GM23338 (cell line): ENCODE measurements around the gene ERCC6. TPM values are rescaled to one million over a fixed set of nuclear protein-coding genes. Genes with fewer than 3 reads are reported as not detected.

Experiments used
- ATAC-seq: fragments of 200-7000 bp; cut with Tn5 transposase; 3 replicates; pipeline ENCODE4 v1.9.1; 2020
- DNase-seq: peaks from one replicate; pipeline ENCODE4 v3.0.0-alpha.2; 2015; ENCODE audit warnings: low spot score
- H2AFZ ChIP-seq: fragments of 200-600 bp; sonication (generic); 2 replicates; pipeline ENCODE4 v1.8.0; 2016; ENCODE audit warnings: antibody characterized with exemption, mild to moderate bottlenecking, moderate library complexity
- H3F3A ChIP-seq: fragments of 200-600 bp; sonication (generic); replicated peaks from 2 replicates; pipeline ENCODE4 v1.8.0; 2017; ENCODE audit warnings: antibody characterized with exemption, mixed run types, low read depth
- H3K27ac ChIP-seq: fragments of 200-600 bp; sonication (generic); 2 replicates; pipeline ENCODE4 v1.6.1; 2016; ENCODE audit warnings: low read depth
- H3K27me3 ChIP-seq: fragments of 200-600 bp; sonication (generic); 2 replicates; pipeline ENCODE4 v1.8.0; 2016; ENCODE audit warnings: mild to moderate bottlenecking, mixed run types, moderate library complexity; ENCODE audit not compliant: insufficient read depth
- H3K36me3 ChIP-seq: fragments of 200-600 bp; sonication (generic); 2 replicates; pipeline ENCODE4 v1.8.0; 2016; ENCODE audit warnings: mild to moderate bottlenecking; ENCODE audit not compliant: insufficient read depth
- H3K4me1 ChIP-seq: fragments of 200-600 bp; sonication (generic); 2 replicates; pipeline ENCODE4 v1.8.0; 2016; ENCODE audit warnings: mild to moderate bottlenecking, moderate library complexity; ENCODE audit not compliant: insufficient read depth
- H3K4me2 ChIP-seq: fragments of 200-600 bp; sonication (generic); 2 replicates; pipeline ENCODE4 v1.7.1; 2017; ENCODE audit warnings: mixed run types
- H3K4me3 ChIP-seq: fragments of 200-600 bp; sonication (generic); 2 replicates; pipeline ENCODE4 v1.6.1; 2016; ENCODE audit warnings: mixed run types
- H3K79me2 ChIP-seq: fragments of 200-600 bp; sonication (generic); replicated peaks from 2 replicates; pipeline ENCODE4 v1.8.0; 2017; ENCODE audit warnings: mild to moderate bottlenecking; ENCODE audit not compliant: insufficient read depth
- H3K9me2 ChIP-seq: fragments of 200-600 bp; sonication (generic); 2 replicates; pipeline ENCODE4 v1.8.0; 2017; ENCODE audit not compliant: insufficient read depth
- H4K20me1 ChIP-seq: fragments of 200-600 bp; sonication (generic); replicated peaks from 2 replicates; pipeline ENCODE4 v1.8.0; 2017; ENCODE audit warnings: mild to moderate bottlenecking; ENCODE audit not compliant: insufficient read depth
- H3K27ac Mint-ChIP-seq: 2 replicates; pipeline ENCODE4 v1.8.0; 2020; ENCODE audit warnings: inconsistent platforms, mild to moderate bottlenecking, moderate library complexity, mixed read lengths
- H3K27me3 Mint-ChIP-seq: 3 replicates; pipeline ENCODE4 v1.8.0; 2022; ENCODE audit warnings: low read depth, mild to moderate bottlenecking, moderate library complexity, mixed read lengths, inconsistent platforms; ENCODE audit not compliant: insufficient read depth, poor library complexity
- H3K36me3 Mint-ChIP-seq: 3 replicates; pipeline ENCODE4 v1.8.0; 2021; ENCODE audit warnings: low read depth, mild to moderate bottlenecking, inconsistent platforms, moderate library complexity, mixed read lengths
- H3K4me1 Mint-ChIP-seq: 3 replicates; pipeline ENCODE4 v1.8.0; 2020; ENCODE audit warnings: mild to moderate bottlenecking, inconsistent platforms, mixed read lengths
- H3K4me3 Mint-ChIP-seq: 3 replicates; pipeline ENCODE4 v1.8.0; 2021; ENCODE audit warnings: moderate library complexity, mild to moderate bottlenecking, inconsistent platforms, mixed read lengths
- H3K9me3 Mint-ChIP-seq: 3 replicates; pipeline ENCODE4 v1.8.0; 2020; ENCODE audit warnings: moderate library complexity, mild to moderate bottlenecking, inconsistent platforms, mixed read lengths
- CREB1 ChIP-seq: fragments of 250-450 bp; sonication (Bioruptor Pico); IDR thresholded peaks from 2 replicates; pipeline ENCODE4 v1.5.0; 2020; ENCODE audit warnings: low read depth, mild to moderate bottlenecking, moderate library complexity
- JUNB ChIP-seq: IDR thresholded peaks from one replicate; pipeline ENCODE4 v1.6.1; 2016; ENCODE audit warnings: antibody characterized with exemption; ENCODE audit not compliant: unreplicated experiment
- NANOG ChIP-seq: IDR thresholded peaks from 2 replicates; pipeline ENCODE4 v1.6.1; 2016; ENCODE audit warnings: antibody characterized with exemption, borderline replicate concordance
- POLR2AphosphoS5 ChIP-seq: IDR thresholded peaks from 2 replicates; pipeline ENCODE4 v1.6.1; 2016; ENCODE audit warnings: antibody characterized with exemption, low read depth
- STAT1 ChIP-seq: IDR thresholded peaks from one replicate; pipeline ENCODE4 v1.6.1; 2016; ENCODE audit warnings: antibody characterized with exemption; ENCODE audit not compliant: unreplicated experiment
- ZNF114 ChIP-seq: fragments of 250-450 bp; sonication (Bioruptor Pico); IDR thresholded peaks from 2 replicates; pipeline ENCODE4 v1.5.0; 2020; ENCODE audit warnings: mild to moderate bottlenecking, moderate library complexity
- polyA plus RNA-seq: library from polyadenylated mRNA; unstranded; fragments of >200 nt; fragmentation: Nextera tagmentation; extraction: Ambion mirVana; gene quantifications from 2 replicates; pipeline ENCODE4 v1.2.1, GENCODE V29; 2016
- total RNA-seq: library from RNA; depleted of rRNA; stranded (reverse); fragments of >200 nt; shearing (Covaris generic); gene quantifications from 2 replicates; pipeline ENCODE4 v1.2.3, GENCODE V29; 2014
- TF ChIP-seq, protein P1 (sequence below): IDR thresholded peaks from 2 replicates; pipeline ENCODE4 v1.6.1; 2016; ENCODE audit warnings: antibody characterized with exemption
- TF ChIP-seq, protein P2 (sequence below): fragments of 250-450 bp; sonication (Bioruptor Pico); IDR thresholded peaks from 2 replicates; pipeline ENCODE4 v1.5.0; 2020; ENCODE audit warnings: mild to moderate bottlenecking, moderate library complexity
- TF ChIP-seq, protein P3 (sequence below), 2 experiments: fragments of 200-600 bp in 1 of 2; sonication (generic) in 1 of 2; conservative IDR thresholded peaks; 2 replicates each; pipeline versions ENCODE4 v1.5.1 to v1.6.1; 2016 to 2017; ENCODE audit warnings: antibody characterized with exemption in 2 of 2, low read depth in 2 of 2, mild to moderate bottlenecking in 2 of 2, moderate library complexity in 1 of 2

ERCC6 gene
- total and polyA plus RNA-seq, 2 experiments from 2014 or later = 2.5 to 13.8 TPM

DNA sequence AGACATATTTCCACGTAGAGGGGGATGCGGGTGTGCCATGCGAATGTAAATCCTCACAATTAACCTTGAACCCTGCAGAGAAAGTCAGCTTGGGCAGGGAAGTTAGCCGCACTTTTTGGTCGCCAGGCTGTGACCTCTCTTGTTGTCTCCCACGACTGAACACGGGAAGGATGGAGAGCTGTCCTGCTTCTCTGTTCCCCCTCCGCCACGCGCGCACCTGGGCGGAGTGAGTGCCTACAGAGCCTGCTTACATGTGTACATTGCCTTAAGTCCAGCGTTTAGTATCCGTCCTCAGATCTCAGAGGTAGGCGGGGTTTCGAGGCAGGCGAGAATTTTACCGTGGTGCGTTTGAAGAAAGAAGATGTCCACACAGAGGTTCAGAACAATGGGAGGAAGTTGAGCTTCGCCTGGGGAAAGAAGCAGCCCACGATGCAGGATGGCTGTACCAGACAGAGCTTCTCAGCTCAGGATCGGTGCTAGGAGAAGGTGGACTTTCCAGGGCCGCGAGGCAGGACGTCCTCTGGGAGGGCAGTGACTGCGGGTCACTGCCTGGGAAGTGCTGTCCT, 482 bp upstream of the ERCC6 start:
- Histone ChIP-seq H3K4me2 (peak overlapping the region; percentile 85), H3K27ac (no peak overlapping the region), H3F3A (no peaks in the 10 kb centered on the region), H3K36me3 (no peaks in the 10 kb centered on the region), H2AFZ (peak overlapping the region; percentile 97), H3K79me2 (peaks cover 16% of the 10 kb centered on the region; the same call in 1 of the 2 replicates), H3K4me3 (peak overlapping the region; percentile 66), H4K20me1 (no peaks in the 10 kb centered on the region; the same call in 1 of the 2 replicates), H3K27me3 (peaks cover 25% of the 10 kb centered on the region), H3K4me1 (peaks cover 16% of the 10 kb centered on the region), H3K9me2 (peaks cover 10% of the 10 kb centered on the region)
- DNase-seq = peak; percentile 41
- H3K4me1 Mint-ChIP-seq = peaks cover 29% of the 10 kb centered on the region
- peaks cover 18% of the 10 kb centered on the region for H3K27me3 Mint-ChIP-seq
- H3K36me3 Mint-ChIP-seq = peaks cover 7% of the 10 kb centered on the region; the same call in 2 of the 3 replicates
- peak overlapping the region; percentile 81 for H3K4me3 Mint-ChIP-seq
- H3K27ac Mint-ChIP-seq = peak overlapping the region; percentile 66; the same call in 1 of the 2 replicates
- no peak for TF ChIP-seq POLR2AphosphoS5
- TF ChIP-seq ZNF114 (CRISPR knock-in tag) = no peak
- TF ChIP-seq, protein P1, sequence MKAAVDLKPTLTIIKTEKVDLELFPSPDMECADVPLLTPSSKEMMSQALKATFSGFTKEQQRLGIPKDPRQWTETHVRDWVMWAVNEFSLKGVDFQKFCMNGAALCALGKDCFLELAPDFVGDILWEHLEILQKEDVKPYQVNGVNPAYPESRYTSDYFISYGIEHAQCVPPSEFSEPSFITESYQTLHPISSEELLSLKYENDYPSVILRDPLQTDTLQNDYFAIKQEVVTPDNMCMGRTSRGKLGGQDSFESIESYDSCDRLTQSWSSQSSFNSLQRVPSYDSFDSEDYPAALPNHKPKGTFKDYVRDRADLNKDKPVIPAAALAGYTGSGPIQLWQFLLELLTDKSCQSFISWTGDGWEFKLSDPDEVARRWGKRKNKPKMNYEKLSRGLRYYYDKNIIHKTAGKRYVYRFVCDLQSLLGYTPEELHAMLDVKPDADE = 0 out of 2 replicates have a peak, but pooled peaks have one; percentile 1
- ATAC-seq = peak; percentile 13
- H3K9me3 Mint-ChIP-seq = peaks cover 14% of the 10 kb centered on the region

DNA sequence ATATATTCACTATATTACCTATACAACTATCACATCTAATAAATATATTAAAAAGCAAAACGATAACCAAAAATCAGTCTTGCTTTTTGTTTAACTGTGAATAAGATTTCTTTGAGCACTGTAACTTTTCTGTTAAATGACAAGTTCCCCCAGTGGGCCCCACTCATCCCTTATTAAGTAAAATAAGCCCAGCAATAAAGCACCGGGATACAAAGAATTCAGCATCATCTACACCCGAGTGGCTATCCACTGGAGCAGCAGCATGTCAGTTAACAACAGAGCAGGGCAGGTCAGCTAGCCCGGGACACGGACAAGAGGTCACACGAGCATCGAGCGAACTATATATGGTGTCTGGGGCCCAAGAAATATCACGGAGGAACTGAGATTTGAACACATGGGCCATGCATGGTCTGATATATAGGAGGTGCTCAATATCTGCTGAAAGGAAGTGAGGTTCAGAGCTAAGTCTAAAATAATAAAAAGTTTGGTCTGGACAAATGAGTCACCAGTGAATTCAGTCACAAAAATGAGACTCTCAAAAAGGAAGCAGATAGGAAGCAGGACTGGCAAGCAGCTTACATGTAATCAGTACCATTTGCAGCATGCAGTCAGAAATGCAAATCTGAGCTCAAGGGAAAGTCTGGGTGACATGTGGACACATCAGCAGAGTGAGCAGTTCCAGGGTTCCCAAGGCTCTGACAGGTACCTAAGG, 4.1 kb downstream of the ERCC6 start:
- H3K4me1 Mint-ChIP-seq = peaks cover 13% of the 10 kb centered on the region; the same call in 2 of the 3 replicates
- Histone ChIP-seq H3K4me3 (no peak overlapping the region), H3K4me2 (no peak overlapping the region), H2AFZ (no peak overlapping the region), H3K9me2 (no peaks in the 10 kb centered on the region), H3K4me1 (peaks cover 4% of the 10 kb centered on the region; the same call in 1 of the 2 replicates), H3F3A (no peaks in the 10 kb centered on the region), H4K20me1 (no peaks in the 10 kb centered on the region; the same call in none of the 2 replicates), H3K27ac (no peak overlapping the region), H3K27me3 (peaks cover 6% of the 10 kb centered on the region; the same call in 1 of the 2 replicates), H3K36me3 (no peaks in the 10 kb centered on the region), H3K79me2 (peaks cover 16% of the 10 kb centered on the region; the same call in 1 of the 2 replicates)
- ATAC-seq (no peak), DNase-seq (no peak)
- H3K9me3 Mint-ChIP-seq = no peaks in the 10 kb centered on the region; the same call in 2 of the 3 replicates
- H3K36me3 Mint-ChIP-seq = no peaks in the 10 kb centered on the region
- no peak overlapping the region for H3K4me3 Mint-ChIP-seq
- H3K27ac Mint-ChIP-seq = no peak overlapping the region
- peaks cover 9% of the 10 kb centered on the region for H3K27me3 Mint-ChIP-seq
- no peak for TF ChIP-seq ZNF114 (CRISPR knock-in tag)
- no peak for TF ChIP-seq POLR2AphosphoS5
- TF ChIP-seq CREB1 = no peak
- TF ChIP-seq, protein P2, sequence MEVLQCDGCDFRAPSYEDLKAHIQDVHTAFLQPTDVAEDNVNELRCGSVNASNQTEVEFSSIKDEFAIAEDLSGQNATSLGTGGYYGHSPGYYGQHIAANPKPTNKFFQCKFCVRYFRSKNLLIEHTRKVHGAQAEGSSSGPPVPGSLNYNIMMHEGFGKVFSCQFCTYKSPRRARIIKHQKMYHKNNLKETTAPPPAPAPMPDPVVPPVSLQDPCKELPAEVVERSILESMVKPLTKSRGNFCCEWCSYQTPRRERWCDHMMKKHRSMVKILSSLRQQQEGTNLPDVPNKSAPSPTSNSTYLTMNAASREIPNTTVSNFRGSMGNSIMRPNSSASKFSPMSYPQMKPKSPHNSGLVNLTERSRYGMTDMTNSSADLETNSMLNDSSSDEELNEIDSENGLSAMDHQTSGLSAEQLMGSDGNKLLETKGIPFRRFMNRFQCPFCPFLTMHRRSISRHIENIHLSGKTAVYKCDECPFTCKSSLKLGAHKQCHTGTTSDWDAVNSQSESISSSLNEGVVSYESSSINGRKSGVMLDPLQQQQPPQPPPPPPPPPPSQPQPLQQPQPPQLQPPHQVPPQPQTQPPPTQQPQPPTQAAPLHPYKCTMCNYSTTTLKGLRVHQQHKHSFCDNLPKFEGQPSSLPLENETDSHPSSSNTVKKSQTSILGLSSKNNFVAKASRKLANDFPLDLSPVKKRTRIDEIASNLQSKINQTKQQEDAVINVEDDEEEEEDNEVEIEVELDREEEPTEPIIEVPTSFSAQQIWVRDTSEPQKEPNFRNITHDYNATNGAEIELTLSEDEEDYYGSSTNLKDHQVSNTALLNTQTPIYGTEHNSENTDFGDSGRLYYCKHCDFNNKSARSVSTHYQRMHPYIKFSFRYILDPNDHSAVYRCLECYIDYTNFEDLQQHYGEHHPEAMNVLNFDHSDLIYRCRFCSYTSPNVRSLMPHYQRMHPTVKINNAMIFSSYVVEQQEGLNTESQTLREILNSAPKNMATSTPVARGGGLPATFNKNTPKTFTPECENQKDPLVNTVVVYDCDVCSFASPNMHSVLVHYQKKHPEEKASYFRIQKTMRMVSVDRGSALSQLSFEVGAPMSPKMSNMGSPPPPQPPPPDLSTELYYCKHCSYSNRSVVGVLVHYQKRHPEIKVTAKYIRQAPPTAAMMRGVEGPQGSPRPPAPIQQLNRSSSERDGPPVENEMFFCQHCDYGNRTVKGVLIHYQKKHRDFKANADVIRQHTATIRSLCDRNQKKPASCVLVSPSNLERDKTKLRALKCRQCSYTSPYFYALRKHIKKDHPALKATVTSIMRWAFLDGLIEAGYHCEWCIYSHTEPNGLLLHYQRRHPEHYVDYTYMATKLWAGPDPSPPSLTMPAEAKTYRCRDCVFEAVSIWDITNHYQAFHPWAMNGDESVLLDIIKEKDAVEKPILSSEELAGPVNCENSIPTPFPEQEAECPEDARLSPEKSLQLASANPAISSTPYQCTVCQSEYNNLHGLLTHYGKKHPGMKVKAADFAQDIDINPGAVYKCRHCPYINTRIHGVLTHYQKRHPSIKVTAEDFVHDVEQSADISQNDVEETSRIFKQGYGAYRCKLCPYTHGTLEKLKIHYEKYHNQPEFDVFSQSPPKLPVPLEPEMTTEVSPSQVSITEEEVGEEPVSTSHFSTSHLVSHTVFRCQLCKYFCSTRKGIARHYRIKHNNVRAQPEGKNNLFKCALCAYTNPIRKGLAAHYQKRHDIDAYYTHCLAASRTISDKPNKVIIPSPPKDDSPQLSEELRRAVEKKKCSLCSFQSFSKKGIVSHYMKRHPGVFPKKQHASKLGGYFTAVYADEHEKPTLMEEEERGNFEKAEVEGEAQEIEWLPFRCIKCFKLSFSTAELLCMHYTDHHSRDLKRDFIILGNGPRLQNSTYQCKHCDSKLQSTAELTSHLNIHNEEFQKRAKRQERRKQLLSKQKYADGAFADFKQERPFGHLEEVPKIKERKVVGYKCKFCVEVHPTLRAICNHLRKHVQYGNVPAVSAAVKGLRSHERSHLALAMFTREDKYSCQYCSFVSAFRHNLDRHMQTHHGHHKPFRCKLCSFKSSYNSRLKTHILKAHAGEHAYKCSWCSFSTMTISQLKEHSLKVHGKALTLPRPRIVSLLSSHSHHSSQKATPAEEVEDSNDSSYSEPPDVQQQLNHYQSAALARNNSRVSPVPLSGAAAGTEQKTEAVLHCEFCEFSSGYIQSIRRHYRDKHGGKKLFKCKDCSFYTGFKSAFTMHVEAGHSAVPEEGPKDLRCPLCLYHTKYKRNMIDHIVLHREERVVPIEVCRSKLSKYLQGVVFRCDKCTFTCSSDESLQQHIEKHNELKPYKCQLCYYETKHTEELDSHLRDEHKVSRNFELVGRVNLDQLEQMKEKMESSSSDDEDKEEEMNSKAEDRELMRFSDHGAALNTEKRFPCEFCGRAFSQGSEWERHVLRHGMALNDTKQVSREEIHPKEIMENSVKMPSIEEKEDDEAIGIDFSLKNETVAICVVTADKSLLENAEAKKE = no peak
- TF ChIP-seq NANOG = no peak
- TF ChIP-seq JUNB = no peak
- TF ChIP-seq, protein P3, sequence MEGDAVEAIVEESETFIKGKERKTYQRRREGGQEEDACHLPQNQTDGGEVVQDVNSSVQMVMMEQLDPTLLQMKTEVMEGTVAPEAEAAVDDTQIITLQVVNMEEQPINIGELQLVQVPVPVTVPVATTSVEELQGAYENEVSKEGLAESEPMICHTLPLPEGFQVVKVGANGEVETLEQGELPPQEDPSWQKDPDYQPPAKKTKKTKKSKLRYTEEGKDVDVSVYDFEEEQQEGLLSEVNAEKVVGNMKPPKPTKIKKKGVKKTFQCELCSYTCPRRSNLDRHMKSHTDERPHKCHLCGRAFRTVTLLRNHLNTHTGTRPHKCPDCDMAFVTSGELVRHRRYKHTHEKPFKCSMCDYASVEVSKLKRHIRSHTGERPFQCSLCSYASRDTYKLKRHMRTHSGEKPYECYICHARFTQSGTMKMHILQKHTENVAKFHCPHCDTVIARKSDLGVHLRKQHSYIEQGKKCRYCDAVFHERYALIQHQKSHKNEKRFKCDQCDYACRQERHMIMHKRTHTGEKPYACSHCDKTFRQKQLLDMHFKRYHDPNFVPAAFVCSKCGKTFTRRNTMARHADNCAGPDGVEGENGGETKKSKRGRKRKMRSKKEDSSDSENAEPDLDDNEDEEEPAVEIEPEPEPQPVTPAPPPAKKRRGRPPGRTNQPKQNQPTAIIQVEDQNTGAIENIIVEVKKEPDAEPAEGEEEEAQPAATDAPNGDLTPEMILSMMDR (conservative IDR thresholded peaks at IDR 0.05; ENCODE audit: low read depth in 2 of 2) = no peak
- TF ChIP-seq, protein P1 = no peak
- no peak for TF ChIP-seq STAT1
